ENCODE data around the gene HDAC1. TPM values are rescaled to one million over a fixed set of nuclear protein-coding genes. Genes with fewer than 3 reads are reported as not detected.

HDAC1 gene
- total RNA-seq, 1 experiment from 2014 or later, result 115 TPM

DNA sequence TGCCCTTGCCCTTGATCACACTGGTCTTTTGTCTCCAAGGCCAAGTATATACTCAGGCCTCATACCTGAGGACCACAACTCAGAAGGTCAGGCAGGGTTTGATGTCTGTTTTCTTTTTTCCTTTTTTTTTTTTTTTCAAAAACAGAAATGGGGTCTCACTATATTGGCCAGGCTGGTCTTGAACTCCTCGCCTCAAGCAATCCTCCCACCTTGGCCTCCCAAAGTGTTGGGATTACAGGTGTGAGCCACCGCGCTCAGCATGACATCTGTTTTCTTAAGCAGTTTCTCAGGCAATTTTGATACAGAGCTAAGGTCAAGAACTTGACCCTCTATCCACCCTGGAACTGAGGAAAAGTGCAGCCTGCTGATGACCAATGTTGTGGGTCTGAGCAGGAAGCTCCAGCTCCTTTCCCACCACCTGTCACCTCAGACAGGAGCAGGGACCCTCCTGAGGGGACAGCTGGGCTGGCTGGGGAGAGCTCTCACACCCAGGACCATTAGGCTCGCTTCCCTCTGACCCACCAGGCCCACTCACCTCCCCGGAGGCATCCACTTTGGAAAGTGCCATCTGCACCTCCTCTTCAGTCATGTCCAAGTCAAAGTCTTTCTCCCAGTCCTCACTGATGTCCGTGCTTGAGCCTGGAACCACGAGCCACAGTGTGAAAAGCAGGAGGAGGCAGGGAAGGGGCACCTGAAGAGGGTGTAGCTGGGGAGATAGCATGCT is 76.2 kb downstream of the HDAC1 start:
- no peak for DNase-seq (ENCODE audit: low read depth)

DNA sequence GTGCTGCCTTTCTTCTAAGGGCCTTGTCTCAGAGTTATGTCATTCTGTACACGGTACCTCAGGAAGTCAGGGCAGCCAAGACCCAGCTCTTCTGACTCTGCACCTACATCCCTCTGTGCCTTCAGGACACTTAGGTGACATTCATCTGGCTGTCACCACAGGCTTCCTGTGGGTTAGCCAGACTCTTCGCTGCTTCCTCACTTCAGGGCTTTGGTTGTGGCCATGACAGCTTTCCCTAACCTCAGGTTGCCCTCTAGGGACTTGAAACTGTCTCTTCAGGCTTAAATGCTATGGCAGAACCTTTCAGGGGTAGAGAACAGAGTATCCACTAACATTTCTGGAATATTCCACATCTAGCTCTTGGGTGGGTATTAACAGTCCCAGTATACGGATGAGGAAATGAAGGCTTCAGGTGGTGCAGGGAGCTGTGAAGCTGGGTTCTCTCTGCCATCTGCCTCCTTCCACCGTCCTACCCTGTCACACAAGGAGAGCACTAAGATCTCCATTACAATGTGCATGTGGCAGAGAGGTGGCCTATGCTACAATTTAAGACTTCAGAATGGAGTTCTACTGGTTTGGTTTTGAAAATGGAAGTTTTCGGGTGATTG is 80.4 kb downstream of the HDAC1 start:
- DNase-seq (ENCODE audit: low read depth), result no peak

DNA sequence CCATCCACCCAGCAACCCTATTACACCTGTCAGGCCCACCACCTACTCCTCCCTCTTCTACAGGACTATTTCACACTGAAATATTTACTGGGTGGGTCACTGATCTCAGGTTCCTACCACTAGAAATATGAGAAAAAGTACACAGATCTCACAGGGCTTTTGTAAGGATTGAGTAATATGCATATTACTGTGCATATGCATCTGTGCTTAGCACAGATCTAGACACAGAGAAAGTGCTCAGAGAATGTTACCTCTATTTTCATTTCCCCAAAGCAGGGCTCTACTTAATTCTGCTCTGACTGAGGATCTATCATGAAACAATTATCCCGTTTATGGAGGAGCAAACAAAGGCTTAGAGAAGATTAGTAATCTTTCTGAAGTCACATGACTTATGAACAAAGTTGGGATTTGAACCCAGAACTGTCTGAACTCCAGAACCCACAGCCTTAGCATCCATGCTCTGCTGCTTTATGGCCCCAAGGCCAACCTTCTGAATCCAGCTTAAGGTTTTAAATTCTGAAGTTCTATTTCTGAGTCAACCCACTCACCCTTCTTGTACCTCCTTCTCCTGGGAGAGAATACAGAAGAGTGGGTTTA is 82.2 kb downstream of the HDAC1 start:
- no peak for DNase-seq (ENCODE audit: low read depth)

DNA sequence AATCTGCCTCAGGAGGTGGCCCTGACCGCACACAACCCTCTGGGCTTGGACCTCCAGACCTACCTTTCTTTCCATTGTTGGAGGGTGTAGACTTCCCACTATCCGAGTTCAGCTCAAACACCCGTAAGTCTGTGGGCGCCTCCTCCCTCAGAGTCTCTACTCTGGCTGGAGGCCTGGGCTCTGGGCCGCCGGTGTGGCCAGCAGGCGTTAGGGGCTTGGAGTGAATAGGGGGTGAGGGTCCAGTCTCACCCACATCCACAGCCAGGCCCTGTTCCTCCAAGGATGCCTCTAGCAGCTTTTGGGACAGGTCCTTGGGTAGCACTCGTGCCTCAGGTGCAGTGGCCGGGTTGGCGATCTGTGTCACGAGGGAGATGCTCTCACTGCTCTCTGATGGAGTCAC is 84.3 kb downstream of the HDAC1 start:
- DNase-seq (ENCODE audit: low read depth), result no peak

DNA sequence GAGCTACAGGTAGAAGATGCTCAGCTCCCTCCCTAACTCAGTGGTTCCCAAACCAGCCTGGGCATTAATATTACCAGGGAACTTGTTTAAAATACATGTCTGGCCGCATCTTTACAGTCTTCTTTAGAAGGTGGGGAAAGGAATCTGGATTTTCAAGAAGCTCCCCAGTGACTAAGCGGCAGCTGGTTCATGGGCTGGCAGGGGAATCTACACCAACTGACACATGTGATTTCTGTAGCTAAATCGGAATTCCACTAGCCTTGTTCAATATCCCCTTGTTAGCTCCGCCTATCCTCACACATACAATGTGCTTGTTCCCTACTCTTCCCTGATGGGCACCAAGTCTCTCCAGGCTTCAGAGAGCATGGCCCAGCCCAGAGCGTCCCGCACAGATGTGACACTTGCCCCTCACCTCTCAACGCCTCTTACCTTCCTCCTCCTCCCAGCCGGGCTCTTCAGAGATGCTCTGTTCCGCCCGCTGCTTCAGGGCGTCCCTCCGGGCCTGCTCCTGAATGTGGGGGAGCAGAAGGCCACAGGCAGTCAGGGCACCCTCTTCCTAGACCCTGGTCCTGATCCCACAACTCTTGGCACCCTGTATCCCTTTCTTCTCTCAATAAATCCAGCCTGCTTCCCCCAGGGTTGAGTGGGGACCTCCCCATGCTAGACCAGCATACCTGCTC is 85.8 kb downstream of the HDAC1 start:
- no peak for DNase-seq (ENCODE audit: low read depth)

DNA sequence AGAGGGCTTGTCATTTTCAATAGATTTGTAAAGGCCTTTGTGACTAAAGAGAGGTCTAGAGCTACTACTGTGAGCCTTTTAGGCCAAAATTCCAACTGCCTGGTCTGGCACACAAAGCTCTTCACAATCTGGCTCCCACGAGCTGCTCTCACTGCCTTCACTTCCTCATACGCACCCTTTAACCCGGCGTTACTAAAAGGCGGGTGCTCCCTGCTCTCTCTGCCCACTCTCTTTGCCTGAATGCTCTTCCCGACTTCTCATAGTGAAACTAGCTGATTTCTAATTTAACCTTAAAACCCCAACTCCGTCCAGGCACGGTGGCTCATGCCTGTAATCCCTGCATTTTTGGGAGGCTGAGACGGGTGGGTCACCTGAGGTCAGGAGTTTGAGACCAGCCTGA is 88.2 kb downstream of the HDAC1 start:
- no peak for DNase-seq (ENCODE audit: low read depth)

Other genes starting within 250 kb of the HDAC1 start
- 6.9 and 13.0 TPM in 2 replicates for gene TMEM39B, start 219.1 kb upstream of the HDAC1 start, total RNA-seq (2014; rRNA removed; shearing (Covaris generic))
- 39.7 and 40.6 TPM in 2 replicates for gene KPNA6, start 184.0 kb upstream of the HDAC1 start, total RNA-seq (2014; rRNA removed; shearing (Covaris generic))
- gene TXLNA, start 112.4 kb upstream of the HDAC1 start, total RNA-seq (2014; rRNA removed; shearing (Covaris generic)), result 48.4 and 57.0 TPM in 2 replicates
- 29.1 and 37.4 TPM in 2 replicates for gene CCDC28B, start 91.5 kb upstream of the HDAC1 start, total RNA-seq (2014; rRNA removed; shearing (Covaris generic))
- gene IQCC, start 86.4 kb upstream of the HDAC1 start, total RNA-seq (2014; rRNA removed; shearing (Covaris generic)), result 2.9 and 5.6 TPM in 2 replicates
- not detected in 2 replicates for gene DCDC2B, start 83.0 kb upstream of the HDAC1 start, total RNA-seq (2014; rRNA removed; shearing (Covaris generic))
- 14.9 and 16.2 TPM in 2 replicates for gene TMEM234, start 69.7 kb upstream of the HDAC1 start, total RNA-seq (2014; rRNA removed; shearing (Covaris generic))
- 423 and 475 TPM in 2 replicates for gene EIF3I, start 69.7 kb upstream of the HDAC1 start, total RNA-seq (2014; rRNA removed; shearing (Covaris generic))
- gene FAM167B, start 44.9 kb upstream of the HDAC1 start, total RNA-seq (2014; rRNA removed; shearing (Covaris generic)), result 0.49 TPM in 1 of 2 replicates, not detected in the other
- gene LCK, start 40.8 kb upstream of the HDAC1 start, total RNA-seq (2014; rRNA removed; shearing (Covaris generic)), result not detected in 2 replicates
- gene MARCKSL1, start 44.1 kb downstream of the HDAC1 start, total RNA-seq (2014; rRNA removed; shearing (Covaris generic)), result 31.7 and 47.7 TPM in 2 replicates
- gene FAM229A, start 70.4 kb downstream of the HDAC1 start, total RNA-seq (2014; rRNA removed; shearing (Covaris generic)), result 0.29 and 0.84 TPM in 2 replicates
- 0.12 and 0.39 TPM in 2 replicates for gene TSSK3, start 70.5 kb downstream of the HDAC1 start, total RNA-seq (2014; rRNA removed; shearing (Covaris generic))
- gene BSDC1, start 102.4 kb downstream of the HDAC1 start, total RNA-seq (2014; rRNA removed; shearing (Covaris generic)), result 45.1 and 52.7 TPM in 2 replicates
- gene ZBTB8B, start 173.0 kb downstream of the HDAC1 start, total RNA-seq (2014; rRNA removed; shearing (Covaris generic)), result under 0.01 TPM in 1 of 2 replicates, not detected in the other
- gene ZBTB8A, start 247.3 kb downstream of the HDAC1 start, total RNA-seq (2014; rRNA removed; shearing (Covaris generic)), result 5.5 and 6.7 TPM in 2 replicates

Measured in RPMI7951 (cell line).